ENCODE measurements around the gene SLC49A3.

DNA sequence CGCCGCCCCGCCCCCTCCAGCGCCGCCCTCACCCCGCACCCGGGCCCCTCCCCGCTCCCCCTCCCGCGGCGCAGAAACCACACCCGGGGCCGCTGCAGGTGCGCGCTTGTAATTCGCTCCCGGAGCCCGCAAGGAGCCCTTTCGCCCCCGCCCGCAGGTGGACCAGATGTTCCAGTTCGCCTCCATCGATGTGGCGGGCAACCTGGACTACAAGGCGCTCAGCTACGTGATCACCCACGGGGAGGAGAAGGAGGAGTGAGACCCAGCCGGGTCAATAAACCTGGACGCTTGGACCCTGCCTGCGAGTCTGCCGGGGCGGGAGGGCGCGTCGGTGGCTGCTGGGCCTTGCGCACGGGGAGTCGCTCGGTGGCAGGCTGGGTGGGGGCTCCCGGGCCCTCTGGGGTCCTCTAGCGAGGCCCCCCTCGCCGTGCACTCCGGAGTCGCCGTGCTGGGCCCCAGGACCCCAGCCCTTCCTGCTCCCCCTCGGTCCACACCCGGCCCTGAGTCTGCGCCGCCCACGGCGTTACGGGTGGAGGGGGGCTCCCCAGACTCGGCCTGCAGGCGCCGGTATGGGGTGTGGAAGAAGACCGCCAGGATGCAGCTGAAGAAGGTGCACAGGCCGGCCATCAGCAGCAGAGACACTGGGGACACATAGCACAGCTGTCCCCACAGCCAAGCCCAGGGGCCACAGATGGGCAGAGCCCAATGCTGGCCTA lies 7.1 kb downstream of the SLC49A3 start:
- no peak for TF ChIP-seq TAF1 (IDR thresholded peaks at IDR 0.05; ENCODE audit: low read depth, low read length)
- no peak for TF ChIP-seq CBX5 (IDR thresholded peaks at IDR 0.05; ENCODE audit: low read depth, low read length)
- TF ChIP-seq, protein P1, sequence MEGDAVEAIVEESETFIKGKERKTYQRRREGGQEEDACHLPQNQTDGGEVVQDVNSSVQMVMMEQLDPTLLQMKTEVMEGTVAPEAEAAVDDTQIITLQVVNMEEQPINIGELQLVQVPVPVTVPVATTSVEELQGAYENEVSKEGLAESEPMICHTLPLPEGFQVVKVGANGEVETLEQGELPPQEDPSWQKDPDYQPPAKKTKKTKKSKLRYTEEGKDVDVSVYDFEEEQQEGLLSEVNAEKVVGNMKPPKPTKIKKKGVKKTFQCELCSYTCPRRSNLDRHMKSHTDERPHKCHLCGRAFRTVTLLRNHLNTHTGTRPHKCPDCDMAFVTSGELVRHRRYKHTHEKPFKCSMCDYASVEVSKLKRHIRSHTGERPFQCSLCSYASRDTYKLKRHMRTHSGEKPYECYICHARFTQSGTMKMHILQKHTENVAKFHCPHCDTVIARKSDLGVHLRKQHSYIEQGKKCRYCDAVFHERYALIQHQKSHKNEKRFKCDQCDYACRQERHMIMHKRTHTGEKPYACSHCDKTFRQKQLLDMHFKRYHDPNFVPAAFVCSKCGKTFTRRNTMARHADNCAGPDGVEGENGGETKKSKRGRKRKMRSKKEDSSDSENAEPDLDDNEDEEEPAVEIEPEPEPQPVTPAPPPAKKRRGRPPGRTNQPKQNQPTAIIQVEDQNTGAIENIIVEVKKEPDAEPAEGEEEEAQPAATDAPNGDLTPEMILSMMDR (IDR thresholded peaks at IDR 0.05; ENCODE audit: control extremely low read depth in 1 of 3, insufficient read depth in 1 of 3, low read depth in 1 of 3, low read length in 3 of 3): no peak
- no peak for TF ChIP-seq SIN3A (conservative IDR thresholded peaks at IDR 0.05 in 1 of 2, IDR thresholded peaks at IDR 0.05 in 1 of 2; ENCODE audit: low read depth in 1 of 2, low read length in 2 of 2)
- TF ChIP-seq POLR2AphosphoS5 (IDR thresholded peaks at IDR 0.05; ENCODE audit: low read depth, low read length): no peak; the same call in 1 of the 2 replicates
- TF ChIP-seq, protein P2, sequence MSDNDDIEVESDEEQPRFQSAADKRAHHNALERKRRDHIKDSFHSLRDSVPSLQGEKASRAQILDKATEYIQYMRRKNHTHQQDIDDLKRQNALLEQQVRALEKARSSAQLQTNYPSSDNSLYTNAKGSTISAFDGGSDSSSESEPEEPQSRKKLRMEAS (IDR thresholded peaks at IDR 0.05): no peak
- no peak for TF ChIP-seq NANOG (IDR thresholded peaks at IDR 0.05; ENCODE audit: insufficient read depth, low read depth, low read length, poor library complexity, severe bottlenecking)
- TF ChIP-seq POLR2A (IDR thresholded peaks at IDR 0.05; ENCODE audit: control extremely low read depth in 1 of 2, low read depth in 2 of 2, low read length in 2 of 2): no peak

Measured in H1 (cell line).